GM18861 (cell line): ENCODE measurements around the gene TTLL12.

Experiments used
- ATAC-seq: cut with Tn5 transposase; IDR thresholded peaks from one replicate; pipeline ENCODE4 v1.9.1; 2021; ENCODE audit not compliant: unreplicated experiment

The TTLL12 gene

GRCh38 chr22:43216738-43217137 lies 29.8 kb upstream of the TTLL12 start:
- no peak for ATAC-seq

- ATAC-seq = no peak
Measured at GRCh38 chr22:43213962-43214361, 27.0 kb upstream of the TTLL12 start.

DNA sequence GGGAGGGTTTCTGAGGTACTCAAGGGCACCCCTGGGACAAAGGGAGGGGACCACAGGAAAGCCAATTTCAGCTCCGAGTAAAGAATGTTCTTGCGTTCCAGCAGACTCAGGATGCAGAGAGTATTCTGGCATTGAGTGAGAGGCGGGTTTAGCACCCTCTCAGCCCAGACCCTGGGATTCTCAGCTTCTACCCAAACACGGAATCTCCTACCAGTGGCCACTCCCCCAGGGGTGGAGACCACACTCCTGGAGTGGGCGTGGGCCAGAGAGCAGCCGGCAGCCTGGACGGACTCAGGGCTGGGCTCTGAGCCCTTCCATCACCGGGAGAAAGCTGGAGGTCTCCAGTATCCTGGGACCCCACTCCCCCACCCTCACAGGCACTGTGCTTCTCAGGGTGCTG lies 26.1 kb upstream of the TTLL12 start:
- no peak for ATAC-seq

- ATAC-seq = no peak
Measured at GRCh38 chr22:43212434-43212952, 25.6 kb upstream of the TTLL12 start.

DNA sequence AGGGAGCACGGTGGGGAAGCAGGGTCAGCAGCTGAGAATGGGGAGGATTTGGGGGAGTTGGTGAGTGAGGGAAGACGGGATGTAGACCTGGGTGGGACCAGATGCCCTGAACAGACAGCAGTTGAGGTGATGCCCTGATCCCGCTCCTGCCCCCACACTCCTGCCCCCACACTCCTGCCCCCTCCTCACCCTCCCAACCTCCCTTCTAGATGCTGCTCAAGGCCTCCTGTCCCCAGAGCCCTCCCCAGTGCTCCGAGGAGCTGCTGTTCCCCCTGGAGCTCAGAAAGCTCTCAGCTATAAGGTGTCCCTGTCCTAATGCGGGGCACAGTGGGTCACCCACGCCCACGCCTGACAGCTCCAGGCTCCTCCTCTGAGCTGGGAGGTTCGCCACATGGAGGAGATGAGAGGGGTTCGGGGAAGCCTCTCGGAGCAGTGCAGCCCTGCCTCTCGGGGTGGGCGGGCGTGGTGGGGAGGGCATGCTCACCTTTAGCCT lies 25.1 kb upstream of the TTLL12 start:
- ATAC-seq = no peak

- ATAC-seq = no peak
Measured at GRCh38 chr22:43210631-43211515, 23.9 kb upstream of the TTLL12 start.

DNA sequence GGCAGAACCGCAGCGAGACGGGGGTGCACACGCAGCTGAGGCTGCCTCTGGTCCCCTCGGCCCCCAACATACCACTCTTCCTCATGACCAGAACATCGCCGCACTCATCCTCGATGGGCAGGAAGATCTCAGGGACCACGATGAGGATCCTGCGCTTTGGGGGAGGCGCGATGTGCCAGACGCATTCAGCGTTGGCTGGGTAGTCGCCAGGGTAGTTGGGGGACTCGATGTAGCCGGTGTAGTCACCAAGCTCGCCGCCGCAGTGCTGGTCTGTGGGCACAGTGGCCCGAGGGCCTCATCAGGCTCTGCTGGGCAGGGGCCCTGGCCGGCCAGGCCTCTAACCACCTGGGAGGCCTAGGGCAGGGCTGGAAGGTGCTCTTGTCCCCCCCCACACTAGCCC lies 23.0 kb upstream of the TTLL12 start:
- no peak for ATAC-seq

GRCh38 chr22:43209523-43209890 lies 22.6 kb upstream of the TTLL12 start:
- no peak for ATAC-seq

- no peak for ATAC-seq
Measured at GRCh38 chr22:43208703-43209522, 22.0 kb upstream of the TTLL12 start.

DNA sequence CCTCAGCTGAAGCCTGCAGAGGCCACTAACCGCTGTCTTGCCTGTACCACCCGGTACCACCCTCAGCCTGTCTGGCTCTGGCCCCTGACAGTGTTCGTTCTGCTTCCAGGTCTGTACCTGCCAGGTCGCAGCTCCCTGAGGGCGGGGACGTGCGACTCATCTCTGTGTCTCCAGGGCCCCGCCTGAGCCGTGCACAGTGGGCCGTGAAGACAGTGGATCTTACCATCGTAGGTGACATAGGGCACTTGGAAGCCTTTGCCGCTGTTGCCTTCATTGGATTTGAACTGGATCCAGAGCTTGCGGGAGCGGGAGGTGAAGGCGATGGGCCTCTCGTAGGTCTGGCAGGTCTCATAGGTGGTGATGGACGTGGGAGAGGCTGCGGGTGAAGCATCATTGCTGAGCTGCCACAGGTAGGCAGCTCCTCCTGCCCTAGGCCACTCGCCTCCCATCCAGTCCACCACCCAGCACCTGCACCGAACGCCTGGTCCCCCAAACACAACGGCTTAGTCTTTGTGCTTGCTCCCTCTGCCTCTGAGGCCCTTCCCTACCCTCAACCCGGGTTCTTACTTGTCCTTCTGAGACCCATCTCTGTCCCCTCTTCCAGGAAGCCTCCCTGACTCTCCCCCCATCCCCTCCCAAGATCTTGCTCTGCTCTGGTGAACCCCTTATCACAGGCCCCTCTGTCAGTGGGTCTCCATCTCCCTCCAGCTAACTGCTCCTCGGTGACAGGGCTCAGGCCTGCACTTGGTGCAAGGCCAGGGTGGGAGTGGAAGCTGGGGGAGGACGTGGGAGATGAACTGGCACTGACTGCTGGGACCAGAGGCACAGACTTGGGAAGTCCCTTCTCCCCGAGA lies 21.1 kb upstream of the TTLL12 start:
- ATAC-seq = no peak

DNA sequence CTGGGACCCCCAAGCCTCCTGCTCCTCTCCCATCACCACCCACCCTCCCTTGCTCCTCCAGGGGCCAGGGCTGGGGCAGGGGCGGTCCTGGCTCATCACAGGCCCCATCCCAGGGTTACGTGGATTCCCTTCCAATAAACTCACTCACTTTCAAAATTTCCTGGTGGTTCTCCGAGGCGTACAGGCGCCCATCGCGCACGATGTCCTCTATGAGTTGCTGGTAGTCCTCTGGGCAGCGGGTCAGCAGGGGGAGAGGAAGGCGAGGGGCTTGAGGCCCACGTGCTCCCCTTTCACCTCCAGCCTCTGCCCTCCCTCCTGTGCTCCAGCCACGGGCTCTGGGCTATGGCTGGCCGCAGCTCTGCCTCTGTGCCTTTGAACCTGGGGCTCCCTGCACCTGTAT lies 20.5 kb upstream of the TTLL12 start:
- ATAC-seq = no peak

DNA sequence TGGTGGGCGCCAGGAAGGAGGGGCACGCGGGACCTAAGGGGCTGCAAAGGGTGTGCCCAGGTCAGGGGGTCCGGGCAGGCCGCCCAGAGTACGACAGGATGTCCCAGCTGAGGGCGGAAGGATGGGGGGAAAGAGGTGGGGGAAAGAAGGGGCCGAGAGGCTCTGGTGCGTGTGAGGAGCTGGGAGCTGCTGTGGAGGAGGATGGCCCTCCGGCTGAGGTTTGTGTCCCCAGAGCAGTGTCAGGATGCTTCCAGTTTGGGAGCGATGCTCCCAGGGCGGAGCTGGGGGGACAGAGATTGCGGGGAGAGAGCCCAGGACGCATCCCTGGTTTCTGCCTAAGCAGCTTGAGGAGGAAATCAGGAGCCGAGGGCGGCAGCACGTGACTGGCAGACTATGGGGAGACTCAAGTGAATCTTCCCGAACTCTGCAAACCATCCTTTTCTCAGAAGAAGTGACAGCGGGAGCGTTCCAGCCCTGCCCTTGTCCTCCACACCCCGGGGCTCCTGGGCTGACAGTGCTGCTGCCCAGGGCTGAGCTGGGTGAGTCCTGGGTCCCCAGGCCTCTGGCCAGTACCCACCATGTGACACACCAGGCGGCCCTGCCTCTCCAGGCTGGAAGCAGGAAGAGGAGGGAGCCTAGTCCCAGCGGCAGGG lies 19.7 kb upstream of the TTLL12 start:
- no peak for ATAC-seq

DNA sequence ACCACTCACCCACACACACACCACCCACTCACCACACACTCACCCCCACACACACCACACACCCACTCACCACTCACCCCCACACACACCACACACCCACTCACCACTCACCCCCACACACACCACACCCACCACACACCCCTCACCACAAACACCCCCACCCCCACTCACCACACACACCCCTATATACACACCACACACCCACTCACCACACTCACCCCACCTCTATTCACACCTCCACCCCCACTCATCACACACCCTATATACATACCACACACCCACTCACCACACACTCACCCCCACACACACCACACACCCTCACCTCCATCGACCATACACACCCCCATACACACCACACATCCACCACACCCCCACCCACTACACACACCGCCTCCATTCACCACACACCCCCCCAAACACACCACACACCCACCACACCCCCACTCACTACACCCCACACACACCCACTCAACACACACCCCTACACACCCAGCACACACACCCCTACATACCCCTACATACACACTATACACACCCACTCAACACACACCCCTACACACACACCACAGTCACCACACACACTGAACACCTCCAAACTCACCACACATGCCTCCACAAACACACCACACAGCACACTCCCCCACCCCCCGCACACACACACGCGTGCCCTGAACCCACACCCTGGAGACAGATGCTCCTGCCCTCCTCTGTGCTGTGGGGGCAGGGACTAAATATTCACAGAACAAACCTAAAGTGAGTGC lies 19.0 kb upstream of the TTLL12 start:
- ATAC-seq = no peak

- no peak for ATAC-seq
Measured at GRCh38 chr22:43205261-43205691, 18.3 kb upstream of the TTLL12 start.

GRCh38 chr22:43203471-43203981 lies 16.6 kb upstream of the TTLL12 start:
- no peak for ATAC-seq

DNA sequence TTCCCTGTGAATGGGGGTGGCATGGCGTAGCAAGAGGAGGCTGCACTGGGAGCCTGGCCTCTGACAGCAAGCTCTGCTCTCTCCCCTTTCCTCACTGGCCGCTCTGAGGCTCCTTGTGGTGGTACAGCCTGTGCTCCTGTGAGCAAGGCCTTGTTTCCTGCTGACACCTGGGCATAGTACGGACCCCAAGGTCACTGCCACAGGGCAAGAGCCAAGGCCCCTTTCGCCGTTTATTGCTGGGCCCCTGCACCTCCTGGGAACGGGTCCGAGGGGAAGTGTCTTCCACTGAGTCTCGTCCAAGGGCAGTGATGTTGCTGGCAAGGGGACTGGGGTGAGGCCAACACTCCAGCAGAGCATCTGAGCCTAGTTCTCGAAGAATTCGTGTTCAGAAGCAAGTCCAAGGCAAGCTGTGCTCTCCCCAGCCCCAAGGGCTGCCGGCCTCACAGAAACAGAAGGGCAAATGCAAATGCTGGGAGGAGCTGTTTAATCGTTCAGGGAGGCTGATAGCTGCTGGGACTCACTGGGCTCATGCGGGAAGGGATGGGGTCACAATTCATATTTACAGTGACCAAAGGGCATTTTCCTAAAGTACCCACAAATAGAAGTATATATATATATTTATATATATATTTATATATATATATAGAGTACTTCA lies 15.9 kb upstream of the TTLL12 start:
- no peak for ATAC-seq

- ATAC-seq = no peak
Measured at GRCh38 chr22:43202326-43202725, 15.4 kb upstream of the TTLL12 start.

DNA sequence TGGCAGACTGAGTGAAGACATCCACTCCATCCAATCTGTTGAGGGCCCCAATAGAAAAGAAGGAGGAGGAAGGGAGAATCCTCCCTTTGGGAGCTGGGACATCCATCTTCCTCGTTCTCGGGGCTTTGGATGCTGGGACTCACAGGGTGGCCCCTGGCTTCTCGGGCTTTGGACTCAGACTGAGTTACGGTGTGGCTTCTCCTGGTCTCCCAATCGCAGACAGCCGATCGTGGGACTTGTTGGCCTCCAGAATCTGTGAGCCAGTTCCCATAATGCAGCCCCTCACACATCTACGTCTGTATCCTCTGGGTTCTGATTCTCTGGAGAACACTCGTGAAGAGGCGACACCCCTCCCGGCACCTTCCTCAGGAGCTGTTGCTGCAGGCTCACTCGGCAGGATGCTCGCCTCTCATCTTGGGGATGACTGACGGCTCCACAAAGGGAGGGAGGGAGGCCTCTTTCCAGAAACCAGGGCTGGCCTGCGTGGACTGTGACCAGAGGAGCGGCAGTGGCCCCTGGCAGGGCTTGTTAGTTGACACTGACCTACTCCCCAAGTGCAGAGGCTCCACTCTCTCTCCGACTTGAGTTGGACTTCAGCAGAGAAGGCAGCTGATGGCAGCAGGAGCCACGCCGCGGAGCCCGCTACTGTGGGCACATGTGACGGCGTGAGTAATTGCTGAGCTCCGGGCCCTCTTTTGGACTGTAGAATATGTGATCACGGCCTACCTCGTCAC lies 14.7 kb upstream of the TTLL12 start:
- no peak for ATAC-seq
